NCI-H82 treated with DMSO at 0.1 percent for 48 hours (cell line): ENCODE measurements around the gene ENOPH1.
"Not testable (repeated sequence)": the region's sequence is repeated elsewhere in the genome, so short reads cannot be mapped to it uniquely, and the experiment has no call there.

ENCODE experiments used
- DNase-seq: peaks from one replicate; lab custom pipeline; 2025; ENCODE audit not compliant: unreplicated experiment; lab: John Stamatoyannopoulos, UW

The ENOPH1 gene

GRCh38 chr4:82467471-82467870, 37.1 kb downstream of the ENOPH1 start:
- no peak for DNase-seq

DNA sequence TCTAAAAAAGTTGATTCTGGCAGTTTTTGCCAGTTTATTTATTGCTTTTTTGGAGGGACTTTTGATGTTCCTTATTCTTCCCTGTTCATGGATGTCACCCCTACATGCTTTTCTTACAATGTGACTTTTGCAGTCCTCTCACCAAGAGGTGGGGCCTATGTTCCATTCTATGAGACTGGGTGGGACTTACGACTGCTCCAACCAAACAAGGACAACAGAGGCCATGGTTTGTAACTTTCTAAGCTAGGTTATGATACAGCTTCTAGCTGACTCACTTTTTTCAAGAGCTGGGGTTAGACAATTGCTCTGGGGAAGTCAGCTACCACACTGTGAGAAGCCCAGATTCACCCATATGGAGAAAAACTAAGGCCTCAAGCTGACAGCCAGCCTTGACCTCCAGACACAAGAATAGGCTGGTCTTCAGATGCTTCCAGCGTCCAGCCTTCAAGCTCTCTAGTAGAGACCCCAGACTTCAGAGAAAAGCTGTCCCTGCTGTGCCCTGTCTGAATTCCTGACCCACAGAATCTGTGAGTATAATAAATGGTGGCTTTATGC, 39.5 kb downstream of the ENOPH1 start:
- DNase-seq: no peak

DNA sequence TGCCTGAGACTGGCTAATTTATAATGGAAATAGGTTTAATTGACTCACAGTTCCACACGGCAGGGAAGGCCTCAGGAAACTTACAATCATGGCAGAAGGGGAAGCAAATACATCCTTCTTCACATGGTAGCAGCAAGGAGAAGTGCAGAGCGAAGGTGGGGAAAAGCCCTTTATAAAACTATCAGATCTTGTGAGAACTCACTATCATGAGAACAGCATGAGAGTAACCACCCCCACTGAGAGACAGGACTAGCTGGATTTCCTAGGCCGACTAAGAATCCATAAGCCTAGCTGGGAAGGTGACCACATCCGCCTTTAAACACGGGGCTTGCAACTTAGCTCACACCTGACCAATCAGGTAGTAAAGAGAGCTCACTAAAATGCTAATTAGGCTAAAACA, 42.7 kb downstream of the ENOPH1 start:
- DNase-seq: not testable (repeated sequence)

- no peak for DNase-seq
Measured at GRCh38 chr4:82473621-82474164, 43.3 kb downstream of the ENOPH1 start.

DNA sequence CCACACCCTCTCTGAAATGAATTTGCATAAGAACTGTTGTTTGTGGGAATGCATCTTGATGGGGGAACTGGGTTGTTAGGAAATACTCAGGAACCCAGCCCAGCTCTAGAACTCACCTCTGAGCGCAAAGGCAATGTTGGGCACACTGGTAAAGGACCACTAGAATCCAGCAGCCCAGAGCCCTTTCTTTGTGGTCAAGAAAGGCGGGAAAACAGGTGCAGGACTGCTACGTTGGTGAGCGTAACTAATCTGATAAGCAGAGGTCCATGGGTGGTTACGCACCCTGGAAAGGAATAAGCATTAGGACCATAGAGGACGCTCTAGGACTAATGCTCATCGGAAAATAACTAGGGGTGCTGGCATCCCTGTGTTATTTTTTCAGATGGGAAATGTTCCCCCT, 45.5 kb downstream of the ENOPH1 start:
- DNase-seq: not testable (repeated sequence)

GRCh38 chr4:82477469-82477868, 47.1 kb downstream of the ENOPH1 start:
- DNase-seq: not testable (repeated sequence)

DNA sequence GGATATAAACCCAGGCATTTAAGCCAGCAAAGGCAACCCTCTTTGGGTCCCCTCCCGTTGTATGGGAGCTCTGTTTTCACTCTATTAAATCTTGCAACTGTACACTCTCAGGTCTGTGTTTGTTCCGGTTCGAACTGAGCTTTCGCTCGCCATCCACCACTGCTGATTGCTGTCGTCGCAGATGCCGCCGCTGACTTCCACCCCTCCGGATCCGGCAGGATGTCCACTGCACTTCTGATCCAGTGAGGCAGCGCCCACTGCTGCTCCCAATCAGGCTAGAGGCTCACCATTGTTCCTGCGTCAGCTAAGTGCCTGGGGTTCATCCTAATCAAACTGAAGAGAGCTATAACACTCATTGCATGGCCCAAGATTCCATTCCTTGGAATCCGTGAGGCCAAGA, 49.2 kb downstream of the ENOPH1 start:
- DNase-seq: no peak

GRCh38 chr4:82480771-82481505, 50.5 kb downstream of the ENOPH1 start:
- no peak for DNase-seq

DNA sequence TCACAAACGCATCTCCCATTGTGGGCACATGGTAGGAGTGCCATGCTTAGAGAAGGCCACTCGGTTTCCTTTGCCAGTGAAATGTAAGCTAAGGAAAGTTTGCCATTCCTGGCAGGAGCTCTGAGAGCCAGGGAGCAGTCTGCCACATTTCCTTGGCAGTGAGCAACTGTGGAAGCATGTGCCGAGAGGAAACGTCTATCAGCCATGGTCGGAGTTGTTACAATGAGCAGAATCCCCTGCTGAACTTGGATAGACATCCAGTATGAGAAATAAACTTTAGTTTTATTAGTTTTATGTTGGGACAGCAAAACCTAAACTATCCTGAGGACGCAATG, 51.1 kb downstream of the ENOPH1 start:
- DNase-seq: no peak

DNA sequence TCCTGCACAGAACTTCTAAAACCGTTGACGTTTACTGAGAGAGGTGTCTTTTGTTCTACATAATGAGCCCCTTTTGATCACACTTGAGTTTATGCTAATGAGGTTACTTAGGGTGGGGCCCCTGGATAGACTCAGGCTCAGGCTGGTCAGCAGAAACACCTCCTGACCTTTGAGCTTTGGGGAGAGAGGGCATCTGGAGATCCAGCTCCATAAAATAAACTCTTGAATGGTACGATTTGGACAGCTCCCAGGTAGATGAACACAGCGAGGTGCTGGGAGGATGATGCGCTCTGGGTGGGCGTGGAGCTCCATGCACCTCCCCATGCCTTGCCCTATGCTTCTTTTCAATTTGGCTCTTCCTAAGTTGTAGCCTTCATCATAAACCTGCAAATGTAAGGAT, 52.0 kb downstream of the ENOPH1 start:
- DNase-seq: no peak

GRCh38 chr4:82484996-82485783, 54.8 kb downstream of the ENOPH1 start:
- no peak for DNase-seq

- DNase-seq: no peak
Measured at GRCh38 chr4:82489076-82489475, 58.7 kb downstream of the ENOPH1 start.

DNA sequence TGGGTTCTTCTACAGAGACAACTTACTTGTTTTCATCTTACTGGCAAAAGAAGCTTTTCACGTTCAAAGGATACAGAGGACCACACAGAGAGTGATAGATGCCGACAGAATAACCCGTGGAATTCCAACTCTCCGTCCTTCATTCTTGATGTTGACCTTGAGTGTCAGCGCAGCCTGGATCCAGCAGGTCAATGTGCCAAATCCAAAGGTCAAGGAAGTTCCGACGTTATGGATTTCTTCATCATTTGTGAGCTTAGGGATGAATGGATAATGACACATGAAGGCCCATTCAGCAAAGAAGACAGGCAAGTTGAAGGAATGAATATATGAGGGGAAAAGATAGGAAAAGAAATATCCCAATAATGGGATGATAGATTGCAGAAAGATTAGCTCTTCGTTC, 59.6 kb downstream of the ENOPH1 start:
- no peak for DNase-seq

- no peak for DNase-seq
Measured at GRCh38 chr4:82491251-82491960, 61.0 kb downstream of the ENOPH1 start.

GRCh38 chr4:82493721-82494425, 63.5 kb downstream of the ENOPH1 start:
- DNase-seq: no peak

DNA sequence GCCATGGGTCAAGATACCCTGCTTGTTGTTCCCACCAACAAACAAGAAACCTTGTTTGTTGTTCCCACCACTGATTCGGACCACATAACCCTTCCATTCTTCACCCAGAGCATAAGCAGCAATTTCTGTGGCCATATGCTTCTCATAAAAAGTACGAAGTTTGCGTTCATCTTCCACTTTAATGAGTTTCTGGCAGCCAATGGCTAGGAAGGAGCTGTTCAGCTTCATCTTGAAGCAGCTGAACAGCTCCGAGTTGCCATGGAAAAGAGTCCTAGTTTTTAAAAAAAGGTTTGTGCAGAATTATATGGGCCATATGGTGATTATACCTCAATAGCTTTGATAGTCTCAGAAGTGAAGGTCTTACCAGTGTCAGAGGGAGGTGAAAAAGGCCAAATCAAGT, 65.3 kb downstream of the ENOPH1 start:
- no peak for DNase-seq

DNA sequence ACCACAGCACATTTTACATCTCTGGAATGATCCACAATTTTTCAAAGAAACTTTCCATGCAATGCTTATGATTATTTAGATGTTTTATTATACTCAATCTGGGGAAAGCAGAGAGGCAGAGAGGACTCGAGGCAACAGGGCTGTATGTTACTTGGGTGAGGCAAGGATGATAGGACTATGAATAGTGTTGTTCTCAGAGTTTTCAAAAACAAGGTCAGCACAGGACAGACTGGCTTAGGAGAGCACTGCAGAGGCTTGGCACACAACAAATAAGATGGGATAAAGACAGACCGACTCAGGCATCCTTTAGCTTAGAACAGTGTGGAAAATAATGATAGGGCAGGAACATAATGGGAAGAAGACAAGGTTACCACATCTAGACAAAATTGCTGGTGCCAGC, 66.0 kb downstream of the ENOPH1 start:
- DNase-seq: no peak

DNA sequence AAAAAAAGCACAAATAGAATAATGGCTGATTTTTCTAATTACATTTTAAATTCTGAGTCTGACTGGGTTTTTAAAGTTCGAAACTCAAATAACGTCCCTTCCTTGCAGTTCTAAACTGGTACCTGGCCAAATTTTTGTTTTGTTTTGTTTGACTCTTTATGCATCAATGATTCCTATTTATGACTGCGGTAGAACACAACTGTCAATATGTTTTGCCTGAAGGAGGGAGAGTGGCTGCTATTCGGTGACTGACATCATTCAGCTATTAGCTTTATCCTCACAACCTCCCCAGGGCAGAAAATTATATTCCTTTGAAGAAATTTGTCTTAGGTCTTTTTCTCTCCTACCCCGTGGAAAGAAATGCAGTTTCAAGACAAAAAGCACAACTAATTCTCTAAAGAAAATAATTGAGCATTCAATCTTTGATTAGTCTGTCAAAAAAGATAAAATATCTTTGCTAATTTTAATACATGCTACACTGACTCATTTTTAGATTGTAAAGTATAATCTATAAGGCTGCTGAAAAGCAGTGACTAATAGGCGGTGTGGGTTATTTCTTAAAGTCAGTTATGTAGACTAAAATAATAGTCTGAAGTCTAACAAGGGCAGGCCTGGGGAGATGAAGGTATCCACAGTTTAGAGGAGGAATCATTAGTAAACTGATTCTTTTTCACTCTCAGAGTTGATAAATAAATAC, 69.5 kb downstream of the ENOPH1 start:
- no peak for DNase-seq

DNA sequence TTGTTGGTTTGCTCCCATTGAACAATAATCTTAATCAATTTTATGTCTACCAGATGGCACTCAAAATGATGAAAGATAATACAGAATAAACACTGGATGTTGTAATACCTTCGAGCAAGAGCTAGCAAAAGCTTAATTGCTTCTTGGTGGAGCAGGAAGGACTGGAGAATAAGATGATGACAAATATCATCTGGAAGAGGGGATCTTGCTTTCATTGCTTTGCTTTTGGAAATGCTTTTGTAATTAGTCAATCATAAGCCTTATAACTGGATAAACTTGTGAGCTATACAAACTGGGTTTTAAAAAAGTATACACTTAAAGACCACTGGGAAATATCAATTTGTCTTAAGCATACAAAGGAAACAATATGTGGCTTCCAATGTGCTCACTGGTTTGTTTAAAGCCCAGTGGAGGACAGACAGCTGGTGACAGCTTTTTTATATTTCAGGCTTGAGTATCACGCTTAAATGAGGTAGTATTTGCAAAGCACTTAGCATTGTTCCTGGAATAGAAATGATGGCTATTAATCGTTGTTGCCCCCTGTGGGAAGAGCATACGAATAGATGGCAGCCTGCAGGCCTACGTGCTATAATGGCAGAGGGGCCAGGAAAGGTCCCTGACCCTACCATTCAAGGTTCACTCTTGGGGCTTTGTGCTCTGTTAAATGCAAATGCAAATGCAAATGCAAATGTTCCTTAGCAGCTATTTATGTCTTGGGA, 70.2 kb downstream of the ENOPH1 start:
- DNase-seq: no peak

DNA sequence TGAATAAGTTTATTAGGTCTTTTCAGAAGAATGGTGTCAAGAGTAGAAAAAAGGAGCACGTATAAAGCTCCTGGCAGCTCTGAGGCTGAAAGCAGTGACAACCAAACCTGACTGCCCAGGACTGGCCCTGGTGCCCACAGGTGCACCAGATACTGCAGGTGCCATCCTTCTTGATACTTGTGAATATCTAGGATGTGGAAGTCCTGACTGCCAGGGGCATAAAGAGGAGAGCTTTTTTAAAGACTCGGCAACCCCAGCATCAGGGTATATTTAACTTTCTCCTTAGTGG, 70.7 kb downstream of the ENOPH1 start:
- DNase-seq: no peak
